Mucosa of descending colon (tissue), 3 donors: ENCODE results near the gene DOCK1. TPM values are rescaled to one million over a fixed set of nuclear protein-coding genes. Genes with fewer than 3 reads are reported as not detected.

ENCODE experiments used
- ATAC-seq: fragments of 200-7000 bp; cut with Tn5 transposase; one replicate; pipeline ENCODE4 v1.9.1; 2020; ENCODE audit warnings: mild to moderate bottlenecking, moderate library complexity
- DNase-seq, 3 donors: peaks; one replicate each; pipeline ENCODE4 v3.0.0-alpha.2; 2020
- H3K36me3 ChIP-seq: fragments of 200-600 bp; one replicate; pipeline ENCODE4 v1.8.0; 2021; ENCODE audit warnings: low read depth, mild to moderate bottlenecking
- H3K4me1 ChIP-seq: fragments of 200-600 bp; one replicate; pipeline ENCODE4 v1.8.0; 2021; ENCODE audit warnings: low read depth, mild to moderate bottlenecking
- H3K4me3 ChIP-seq: fragments of 200-600 bp; one replicate; pipeline ENCODE4 v1.8.0; 2021; ENCODE audit warnings: mild to moderate bottlenecking
- H3K9me3 ChIP-seq: fragments of 200-600 bp; one replicate; pipeline ENCODE4 v1.8.0; 2021; ENCODE audit warnings: mild to moderate bottlenecking
- intact Hi-C, 2 donors: fragments of 100-400 bp; cut with DNase I in 1 of 2; cut with micrococcal nuclease in 1 of 2; formaldehyde crosslinking; loops; one replicate each; pipeline versions ENCODE4 v1.11.0 to v1.11.1; 2022; cut with DNase I, micrococcal nuclease
- total RNA-seq, 3 donors: library from RNA; stranded (reverse); fragmentation: NEBNext Ultra II Directional in 2 of 3; extraction: Animal tissue kit (Norgen Biotek cat#: 25700) in 2 of 3; gene quantifications; one replicate each; pipeline versions ENCODE4 v1.2.1 to v1.2.4, GENCODE V29; 2021 to 2023
- TF ChIP-seq, protein P1 (sequence below): fragments of 200-600 bp; IDR thresholded peaks from one replicate; pipeline ENCODE4 v1.8.0; 2022; ENCODE audit warnings: antibody characterized with exemption, mild to moderate bottlenecking
- donor health status: DM: no; HTN: no; CAD: no; lungs with moderate emphysema.
- donor health status: DM: no; HTN: no; CAD: no.
- donor health status: DM: no; HTN: yes; CAD: no.

DOCK1 gene
- total RNA-seq, 3 donors from 2014 or later, result 56.5 to 103 (median 74.1) TPM

- intact Hi-C loops, result no loop called here
- Histone ChIP-seq H3K4me3 (no peak overlapping the region), H3K9me3 (no peaks in the 10 kb centered on the region), H3K4me1 (no peaks in the 10 kb centered on the region), H3K36me3 (no peaks in the 10 kb centered on the region)
- no peak for DNase-seq
- TF ChIP-seq, protein P1, sequence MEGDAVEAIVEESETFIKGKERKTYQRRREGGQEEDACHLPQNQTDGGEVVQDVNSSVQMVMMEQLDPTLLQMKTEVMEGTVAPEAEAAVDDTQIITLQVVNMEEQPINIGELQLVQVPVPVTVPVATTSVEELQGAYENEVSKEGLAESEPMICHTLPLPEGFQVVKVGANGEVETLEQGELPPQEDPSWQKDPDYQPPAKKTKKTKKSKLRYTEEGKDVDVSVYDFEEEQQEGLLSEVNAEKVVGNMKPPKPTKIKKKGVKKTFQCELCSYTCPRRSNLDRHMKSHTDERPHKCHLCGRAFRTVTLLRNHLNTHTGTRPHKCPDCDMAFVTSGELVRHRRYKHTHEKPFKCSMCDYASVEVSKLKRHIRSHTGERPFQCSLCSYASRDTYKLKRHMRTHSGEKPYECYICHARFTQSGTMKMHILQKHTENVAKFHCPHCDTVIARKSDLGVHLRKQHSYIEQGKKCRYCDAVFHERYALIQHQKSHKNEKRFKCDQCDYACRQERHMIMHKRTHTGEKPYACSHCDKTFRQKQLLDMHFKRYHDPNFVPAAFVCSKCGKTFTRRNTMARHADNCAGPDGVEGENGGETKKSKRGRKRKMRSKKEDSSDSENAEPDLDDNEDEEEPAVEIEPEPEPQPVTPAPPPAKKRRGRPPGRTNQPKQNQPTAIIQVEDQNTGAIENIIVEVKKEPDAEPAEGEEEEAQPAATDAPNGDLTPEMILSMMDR, result no peak
- ATAC-seq, result no peak
Observed at GRCh38 chr10:127370601-127371000, 465.4 kb downstream of the DOCK1 start.

DNA sequence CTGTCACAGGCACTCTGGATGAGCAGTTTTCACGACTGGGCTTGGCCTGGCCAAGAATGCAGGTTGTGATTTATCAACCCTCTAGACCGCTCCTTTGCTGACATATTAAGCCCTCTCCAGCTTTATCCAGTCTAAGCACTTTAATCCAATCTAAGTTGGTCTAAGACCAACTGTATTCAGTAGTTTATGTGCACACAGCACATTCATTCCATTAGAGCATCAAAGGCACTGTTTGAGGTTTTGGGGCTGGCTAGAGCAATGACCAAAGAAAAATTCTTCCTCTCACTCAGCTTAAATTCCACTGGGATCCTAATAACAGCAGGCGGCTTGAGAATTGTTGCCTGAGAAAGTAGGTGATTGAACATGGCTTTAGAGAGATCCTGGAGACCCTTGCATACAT lies 467.1 kb downstream of the DOCK1 start:
- no peaks in the 10 kb centered on the region for H3K9me3 ChIP-seq
- intact Hi-C loops, result no loop called here
- no peak for ATAC-seq

DNA sequence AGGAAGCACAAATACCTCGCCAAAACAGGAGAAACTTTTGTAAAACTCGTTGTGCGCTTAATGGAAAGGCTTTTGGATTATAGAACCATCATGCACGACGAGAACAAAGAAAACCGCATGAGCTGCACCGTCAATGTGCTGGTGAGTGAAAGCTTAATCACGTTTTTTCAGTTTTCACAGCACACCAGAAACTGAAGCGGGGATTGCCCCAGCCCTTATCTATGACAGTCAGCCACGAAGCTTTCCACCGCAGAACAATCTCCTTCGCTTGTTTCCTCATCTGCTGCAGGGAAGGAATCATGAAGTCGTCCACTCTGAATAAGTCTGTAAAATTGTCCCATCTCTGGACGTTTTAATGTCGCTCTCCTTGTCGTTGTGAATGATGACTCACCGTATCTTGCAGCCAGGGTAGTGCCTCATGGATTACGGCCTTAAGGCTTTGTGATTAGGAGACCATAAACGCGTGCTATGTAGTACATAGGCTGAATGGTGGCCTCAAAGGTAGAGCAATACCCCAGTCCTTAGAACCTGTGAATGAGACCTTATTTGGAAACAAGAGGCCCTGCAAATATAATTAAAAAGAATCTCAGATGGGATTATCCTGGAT lies 468.9 kb downstream of the DOCK1 start:
- intact Hi-C loops, result no loop called here
- Histone ChIP-seq H3K9me3 (no peaks in the 10 kb centered on the region), H3K36me3 (no peaks in the 10 kb centered on the region), H3K4me3 (no peak overlapping the region), H3K4me1 (no peaks in the 10 kb centered on the region)
- TF ChIP-seq, protein P1, result no peak
- ATAC-seq, result no peak
- DNase-seq, result no peak

More for the DNA sequence above, 467.1 kb downstream of the DOCK1 start:
- Histone ChIP-seq H3K36me3 (no peaks in the 10 kb centered on the region), H3K4me3 (no peak overlapping the region), H3K4me1 (no peaks in the 10 kb centered on the region)
- TF ChIP-seq, protein P1, result no peak
- DNase-seq, result no peak

DNA sequence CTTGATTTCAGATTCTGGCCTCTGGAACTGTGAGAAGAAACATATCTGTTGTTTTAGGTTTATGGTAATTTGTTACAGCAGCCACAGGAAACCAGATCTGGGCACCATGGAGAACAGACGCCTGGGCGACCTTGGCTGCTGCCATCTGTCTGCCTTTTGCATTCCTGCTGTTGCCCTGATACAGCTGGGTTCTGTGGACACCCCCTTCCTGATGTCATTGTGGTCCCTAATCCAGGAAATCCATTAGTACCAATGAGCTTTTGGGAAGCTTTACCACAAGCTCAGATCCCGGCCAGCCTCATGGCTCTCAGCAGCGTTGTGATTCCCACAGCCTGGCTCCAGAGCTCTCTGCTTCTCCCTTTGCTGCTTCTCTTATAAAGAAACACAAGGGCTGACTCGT lies 469.7 kb downstream of the DOCK1 start:
- Histone ChIP-seq H3K9me3 (no peaks in the 10 kb centered on the region), H3K4me3 (no peak overlapping the region), H3K36me3 (no peaks in the 10 kb centered on the region), H3K4me1 (no peaks in the 10 kb centered on the region)
- no peak for DNase-seq
- no peak for ATAC-seq
- intact Hi-C loops, result no loop called here
- TF ChIP-seq, protein P1, result no peak

GRCh38 chr10:127375461-127375860 lies 470.2 kb downstream of the DOCK1 start:
- TF ChIP-seq, protein P1, result no peak
- no peaks in the 10 kb centered on the region for H3K9me3 ChIP-seq
- no peaks in the 10 kb centered on the region for H3K4me1 ChIP-seq
- H3K36me3 ChIP-seq, result no peaks in the 10 kb centered on the region
- DNase-seq (no peak), ATAC-seq (no peak)
- intact Hi-C loops, result no loop called here
- H3K4me3 ChIP-seq, result no peak overlapping the region

- Histone ChIP-seq H3K36me3 (no peaks in the 10 kb centered on the region), H3K9me3 (no peaks in the 10 kb centered on the region), H3K4me3 (no peak overlapping the region), H3K4me1 (no peaks in the 10 kb centered on the region)
- ATAC-seq, result no peak
- intact Hi-C loops, result no loop called here
- TF ChIP-seq, protein P1, result no peak
- DNase-seq, result no peak
Observed at GRCh38 chr10:127376071-127376470, 470.8 kb downstream of the DOCK1 start.
